ENCODE measurements around the gene CHPT1. TPM values are rescaled to one million over a fixed set of nuclear protein-coding genes. Genes with fewer than 3 reads are reported as not detected.

Gene CHPT1
- total and polyA plus RNA-seq, 2 of the 13 experiments (the other 11 are each of a cell fraction or from before 2014, with no cell fraction given): 117 to 178 TPM

DNA sequence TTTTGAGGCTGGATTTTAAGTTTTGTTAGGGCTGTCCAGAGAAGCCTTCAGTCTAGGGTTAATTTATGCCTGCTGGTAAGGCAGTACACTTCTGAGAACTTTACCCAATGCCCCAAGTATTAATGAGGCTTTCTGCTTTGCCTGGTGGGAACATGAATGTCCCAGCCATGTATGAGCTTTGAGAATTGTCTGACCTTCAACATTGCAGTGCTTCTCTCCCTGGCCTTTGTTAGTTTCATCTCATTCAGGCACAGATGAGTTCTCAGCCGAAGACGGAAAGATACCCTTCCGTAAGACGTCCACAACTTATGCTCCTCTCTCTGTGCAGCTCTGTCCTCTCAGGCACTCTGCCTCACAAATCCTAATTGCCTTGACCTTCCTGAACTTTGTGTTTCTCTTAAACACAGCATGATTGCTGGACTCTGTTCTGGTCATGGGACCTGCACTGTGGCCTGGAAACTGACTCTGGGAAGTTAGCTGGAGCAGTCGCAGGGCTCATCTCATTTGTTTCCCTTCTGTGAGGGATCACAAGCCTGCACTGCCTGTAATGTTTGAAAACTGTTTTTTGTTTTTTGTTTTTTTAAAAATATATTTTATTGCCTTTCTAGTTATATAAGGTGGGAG, 15.7 kb downstream of the CHPT1 start (continued):
- TF ChIP-seq, protein P1, sequence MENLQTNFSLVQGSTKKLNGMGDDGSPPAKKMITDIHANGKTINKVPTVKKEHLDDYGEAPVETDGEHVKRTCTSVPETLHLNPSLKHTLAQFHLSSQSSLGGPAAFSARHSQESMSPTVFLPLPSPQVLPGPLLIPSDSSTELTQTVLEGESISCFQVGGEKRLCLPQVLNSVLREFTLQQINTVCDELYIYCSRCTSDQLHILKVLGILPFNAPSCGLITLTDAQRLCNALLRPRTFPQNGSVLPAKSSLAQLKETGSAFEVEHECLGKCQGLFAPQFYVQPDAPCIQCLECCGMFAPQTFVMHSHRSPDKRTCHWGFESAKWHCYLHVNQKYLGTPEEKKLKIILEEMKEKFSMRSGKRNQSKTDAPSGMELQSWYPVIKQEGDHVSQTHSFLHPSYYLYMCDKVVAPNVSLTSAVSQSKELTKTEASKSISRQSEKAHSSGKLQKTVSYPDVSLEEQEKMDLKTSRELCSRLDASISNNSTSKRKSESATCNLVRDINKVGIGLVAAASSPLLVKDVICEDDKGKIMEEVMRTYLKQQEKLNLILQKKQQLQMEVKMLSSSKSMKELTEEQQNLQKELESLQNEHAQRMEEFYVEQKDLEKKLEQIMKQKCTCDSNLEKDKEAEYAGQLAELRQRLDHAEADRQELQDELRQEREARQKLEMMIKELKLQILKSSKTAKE (CRISPR knock-in tag; IDR thresholded peaks at IDR 0.05; ENCODE audit: borderline replicate concordance): no peak
- TF ChIP-seq SRSF4 (IDR thresholded peaks at IDR 0.05; ENCODE audit: low read depth, low read length, poor library complexity, severe bottlenecking) (no peak), ZNF558 (CRISPR knock-in tag; IDR thresholded peaks at IDR 0.05; ENCODE audit: borderline replicate concordance) (no peak), CENPBD1 (CRISPR knock-in tag; IDR thresholded peaks at IDR 0.05; ENCODE audit: borderline replicate concordance, low read depth) (no peak), ARID3A (IDR thresholded peaks at IDR 0.05; ENCODE audit: low read depth, low read length) (peak; percentile 43; the same call in 1 of the 2 replicates), NR2F6 (IDR thresholded peaks at IDR 0.05) (peak; percentile 99), NR2F6 (CRISPR knock-in tag; IDR thresholded peaks at IDR 0.05) (peak; percentile 100), CBFB (CRISPR knock-in tag; IDR thresholded peaks at IDR 0.05) (no peak), GATAD1 (CRISPR knock-in tag; IDR thresholded peaks at IDR 0.05) (no peak), IRX3 (CRISPR knock-in tag; IDR thresholded peaks at IDR 0.05; ENCODE audit: borderline replicate concordance, low read depth) (no peak), ZFY (CRISPR knock-in tag; IDR thresholded peaks at IDR 0.05) (no peak; the same call in 1 of the 2 replicates), ZBTB1 (CRISPR knock-in tag; IDR thresholded peaks at IDR 0.05; ENCODE audit: borderline replicate concordance) (no peak), RCOR2 (CRISPR knock-in tag; IDR thresholded peaks at IDR 0.05) (peak; percentile 84; the same call in 1 of the 2 replicates), RXRA (CRISPR knock-in tag; IDR thresholded peaks at IDR 0.05) (peak; percentile 88; the same call in 1 of the 2 replicates), ERF (CRISPR knock-in tag; IDR thresholded peaks at IDR 0.05) (peak; percentile 77), TFDP2 (CRISPR knock-in tag; IDR thresholded peaks at IDR 0.05) (no peak), BORCS8-MEF2B (CRISPR knock-in tag; IDR thresholded peaks at IDR 0.05) (0 out of 2 replicates have a peak, but pooled peaks have one; percentile 38), TSC22D2 (CRISPR knock-in tag; IDR thresholded peaks at IDR 0.05; ENCODE audit: borderline replicate concordance) (no peak), ZNF383 (CRISPR knock-in tag; IDR thresholded peaks at IDR 0.05; ENCODE audit: borderline replicate concordance) (no peak), ESRRA (CRISPR knock-in tag; IDR thresholded peaks at IDR 0.05; ENCODE audit: low read depth) (peak; percentile 90), YEATS2 (CRISPR knock-in tag; IDR thresholded peaks at IDR 0.05; ENCODE audit: borderline replicate concordance) (peak; percentile 43; the same call in 1 of the 2 replicates), ZNF468 (CRISPR knock-in tag; IDR thresholded peaks at IDR 0.05) (no peak)
- TF ChIP-seq, protein P2, sequence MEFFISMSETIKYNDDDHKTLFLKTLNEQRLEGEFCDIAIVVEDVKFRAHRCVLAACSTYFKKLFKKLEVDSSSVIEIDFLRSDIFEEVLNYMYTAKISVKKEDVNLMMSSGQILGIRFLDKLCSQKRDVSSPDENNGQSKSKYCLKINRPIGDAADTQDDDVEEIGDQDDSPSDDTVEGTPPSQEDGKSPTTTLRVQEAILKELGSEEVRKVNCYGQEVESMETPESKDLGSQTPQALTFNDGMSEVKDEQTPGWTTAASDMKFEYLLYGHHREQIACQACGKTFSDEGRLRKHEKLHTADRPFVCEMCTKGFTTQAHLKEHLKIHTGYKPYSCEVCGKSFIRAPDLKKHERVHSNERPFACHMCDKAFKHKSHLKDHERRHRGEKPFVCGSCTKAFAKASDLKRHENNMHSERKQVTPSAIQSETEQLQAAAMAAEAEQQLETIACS (CRISPR knock-in tag; IDR thresholded peaks at IDR 0.05): no peak
- TF ChIP-seq, protein P3, sequence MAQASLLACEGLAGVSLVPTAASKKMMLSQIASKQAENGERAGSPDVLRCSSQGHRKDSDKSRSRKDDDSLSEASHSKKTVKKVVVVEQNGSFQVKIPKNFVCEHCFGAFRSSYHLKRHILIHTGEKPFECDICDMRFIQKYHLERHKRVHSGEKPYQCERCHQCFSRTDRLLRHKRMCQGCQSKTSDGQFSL (CRISPR knock-in tag; IDR thresholded peaks at IDR 0.05): no peak
